IPS-15b (cell line): ENCODE data around the gene RDH14.

Experiments used
- H3K27me3 ChIP-seq: one replicate; pipeline ENCODE4 v1.6.1; 2013; ENCODE audit warnings: low read length; ENCODE audit not compliant: control insufficient read depth, insufficient read depth
- H3K36me3 ChIP-seq: one replicate; pipeline ENCODE4 v1.6.1; 2013; ENCODE audit warnings: low read length; ENCODE audit not compliant: control insufficient read depth, insufficient read depth
- H3K4me1 ChIP-seq: one replicate; pipeline ENCODE4 v1.6.1; 2013; ENCODE audit warnings: mild to moderate bottlenecking, low read length; ENCODE audit not compliant: control insufficient read depth, insufficient read depth
- H3K4me3 ChIP-seq: one replicate; pipeline ENCODE4 v1.5.1; 2013; ENCODE audit warnings: low read depth, low read length
- H3K9ac ChIP-seq: one replicate; pipeline ENCODE4 v1.6.1; 2013; ENCODE audit warnings: low read depth, mild to moderate bottlenecking, low read length
- H3K9me3 ChIP-seq: one replicate; pipeline ENCODE4 v1.6.1; 2013; ENCODE audit warnings: mild to moderate bottlenecking, low read length; ENCODE audit not compliant: control insufficient read depth, insufficient read depth

Gene RDH14

GRCh38 chr2:18518116-18519111 is 42.0 kb downstream of the RDH14 start:
- Histone ChIP-seq H3K9me3 (no peaks in the 10 kb centered on the region), H3K9ac (no peak overlapping the region), H3K4me1 (no peaks in the 10 kb centered on the region), H3K4me3 (no peak overlapping the region), H3K36me3 (no peaks in the 10 kb centered on the region), H3K27me3 (no peaks in the 10 kb centered on the region)

DNA sequence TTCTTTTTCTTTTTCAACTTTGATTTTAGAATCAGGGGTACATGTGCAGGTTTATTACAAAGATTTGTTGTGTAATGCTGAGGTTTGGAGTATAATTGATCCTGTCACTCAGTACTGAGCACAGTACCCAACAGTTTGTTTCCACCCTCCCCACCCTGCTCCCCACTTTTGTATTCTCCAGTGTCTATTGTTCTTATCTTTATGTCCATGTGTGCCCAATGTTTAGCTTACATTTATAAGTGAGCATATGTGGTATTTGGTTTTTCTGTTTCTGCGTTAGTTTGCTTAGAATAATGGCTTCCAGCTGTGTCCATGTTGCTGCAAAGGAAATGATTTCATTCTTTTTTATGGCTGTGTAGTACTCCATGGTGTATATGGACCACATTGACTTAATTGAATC is 43.1 kb downstream of the RDH14 start:
- Histone ChIP-seq H3K9ac (no peak overlapping the region), H3K27me3 (no peaks in the 10 kb centered on the region), H3K9me3 (no peaks in the 10 kb centered on the region), H3K36me3 (no peaks in the 10 kb centered on the region), H3K4me1 (no peaks in the 10 kb centered on the region), H3K4me3 (no peak overlapping the region)

DNA sequence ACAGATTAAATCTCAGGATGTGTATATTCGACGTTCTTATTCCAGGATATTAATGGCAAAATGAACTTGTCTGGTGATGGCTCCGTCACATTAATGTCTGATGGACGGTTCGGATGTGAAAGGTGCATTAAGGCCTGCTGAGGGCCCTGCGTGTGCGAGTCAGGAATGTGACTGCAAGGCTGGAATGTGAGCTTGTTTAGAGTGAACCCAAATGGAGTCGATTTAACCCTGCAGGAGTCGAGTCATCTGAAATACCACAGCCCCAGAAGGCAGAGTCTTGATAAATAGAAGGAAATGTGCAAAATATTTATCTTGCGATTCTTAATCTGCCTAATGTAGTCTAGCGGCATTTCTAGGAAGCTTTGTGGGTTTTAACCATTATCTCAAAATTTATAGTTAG is 44.3 kb downstream of the RDH14 start:
- Histone ChIP-seq H3K27me3 (no peaks in the 10 kb centered on the region), H3K36me3 (no peaks in the 10 kb centered on the region), H3K4me1 (no peaks in the 10 kb centered on the region), H3K4me3 (no peak overlapping the region), H3K9me3 (no peaks in the 10 kb centered on the region), H3K9ac (no peak overlapping the region)

GRCh38 chr2:18514526-18515461 is 45.7 kb downstream of the RDH14 start:
- Histone ChIP-seq H3K36me3 (no peaks in the 10 kb centered on the region), H3K4me1 (no peaks in the 10 kb centered on the region), H3K9ac (no peak overlapping the region), H3K9me3 (no peaks in the 10 kb centered on the region), H3K4me3 (no peak overlapping the region), H3K27me3 (no peaks in the 10 kb centered on the region)

GRCh38 chr2:18510775-18511174 is 49.7 kb downstream of the RDH14 start:
- no peak overlapping the region for H3K9ac ChIP-seq
- H3K4me3 ChIP-seq, result no peak overlapping the region
- no peaks in the 10 kb centered on the region for H3K36me3 ChIP-seq
- H3K4me1 ChIP-seq, result no peaks in the 10 kb centered on the region
- no peaks in the 10 kb centered on the region for H3K9me3 ChIP-seq
- H3K27me3 ChIP-seq, result no peaks in the 10 kb centered on the region

- no peak overlapping the region for H3K4me3 ChIP-seq
- H3K27me3 ChIP-seq, result no peaks in the 10 kb centered on the region
- no peak overlapping the region for H3K9ac ChIP-seq
- H3K9me3 ChIP-seq, result no peaks in the 10 kb centered on the region
- no peaks in the 10 kb centered on the region for H3K4me1 ChIP-seq
- H3K36me3 ChIP-seq, result no peaks in the 10 kb centered on the region
Measured at GRCh38 chr2:18506883-18507509, 53.5 kb downstream of the RDH14 start.

GRCh38 chr2:18505703-18506341 is 54.6 kb downstream of the RDH14 start:
- Histone ChIP-seq H3K36me3 (no peaks in the 10 kb centered on the region), H3K9ac (no peak overlapping the region), H3K4me3 (no peak overlapping the region), H3K4me1 (peaks cover 2% of the 10 kb centered on the region), H3K27me3 (no peaks in the 10 kb centered on the region), H3K9me3 (no peaks in the 10 kb centered on the region)
